Cardiac fibroblast (primary cell): ENCODE data around the gene COG7.

ENCODE experiments used
- DNase-seq, 2 donors: peaks; one replicate each; pipeline versions ENCODE4 v3.0.0 to v3.0.0-alpha.2; 2010; ENCODE audit warnings: low read depth in 2 of 2
- H3K4me3 ChIP-seq, 2 donors: replicated peaks in 1 of 2; 1 replicate in 1 of 2; 2 replicates in 1 of 2; pipeline ENCODE4 v1.5.1; 2011; ENCODE audit warnings: low read depth in 2 of 2, low read length in 2 of 2, mild to moderate bottlenecking in 2 of 2, moderate library complexity in 1 of 2
- TF ChIP-seq, protein P1 (sequence below): IDR thresholded peaks from one replicate; pipeline ENCODE4 v1.5.1; 2011; ENCODE audit warnings: low read depth, mild to moderate bottlenecking, low read length, inconsistent platforms

COG7 gene

GRCh38 chr16:23498863-23499262 is 45.9 kb upstream of the COG7 start:
- TF ChIP-seq, protein P1, sequence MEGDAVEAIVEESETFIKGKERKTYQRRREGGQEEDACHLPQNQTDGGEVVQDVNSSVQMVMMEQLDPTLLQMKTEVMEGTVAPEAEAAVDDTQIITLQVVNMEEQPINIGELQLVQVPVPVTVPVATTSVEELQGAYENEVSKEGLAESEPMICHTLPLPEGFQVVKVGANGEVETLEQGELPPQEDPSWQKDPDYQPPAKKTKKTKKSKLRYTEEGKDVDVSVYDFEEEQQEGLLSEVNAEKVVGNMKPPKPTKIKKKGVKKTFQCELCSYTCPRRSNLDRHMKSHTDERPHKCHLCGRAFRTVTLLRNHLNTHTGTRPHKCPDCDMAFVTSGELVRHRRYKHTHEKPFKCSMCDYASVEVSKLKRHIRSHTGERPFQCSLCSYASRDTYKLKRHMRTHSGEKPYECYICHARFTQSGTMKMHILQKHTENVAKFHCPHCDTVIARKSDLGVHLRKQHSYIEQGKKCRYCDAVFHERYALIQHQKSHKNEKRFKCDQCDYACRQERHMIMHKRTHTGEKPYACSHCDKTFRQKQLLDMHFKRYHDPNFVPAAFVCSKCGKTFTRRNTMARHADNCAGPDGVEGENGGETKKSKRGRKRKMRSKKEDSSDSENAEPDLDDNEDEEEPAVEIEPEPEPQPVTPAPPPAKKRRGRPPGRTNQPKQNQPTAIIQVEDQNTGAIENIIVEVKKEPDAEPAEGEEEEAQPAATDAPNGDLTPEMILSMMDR: no peak
- no peak for DNase-seq
- H3K4me3 ChIP-seq: no peak overlapping the region

DNA sequence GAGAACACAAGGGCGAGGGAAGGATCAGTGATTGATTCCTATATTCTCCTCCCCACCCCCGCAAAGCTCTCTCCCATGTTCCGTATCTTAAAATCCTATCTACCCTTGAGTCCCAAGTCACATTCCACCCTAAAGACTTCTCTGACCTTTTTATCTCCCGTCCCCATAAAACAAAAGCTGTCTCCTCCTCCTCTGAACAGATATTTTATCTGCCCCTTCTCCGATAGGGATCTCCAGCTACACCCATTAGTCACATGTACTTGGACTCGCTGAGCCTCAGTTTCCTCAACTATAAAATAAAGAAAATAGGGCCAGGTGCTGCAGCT is 44.5 kb upstream of the COG7 start:
- TF ChIP-seq, protein P1: no peak
- no peak overlapping the region for H3K4me3 ChIP-seq
- no peak for DNase-seq

DNA sequence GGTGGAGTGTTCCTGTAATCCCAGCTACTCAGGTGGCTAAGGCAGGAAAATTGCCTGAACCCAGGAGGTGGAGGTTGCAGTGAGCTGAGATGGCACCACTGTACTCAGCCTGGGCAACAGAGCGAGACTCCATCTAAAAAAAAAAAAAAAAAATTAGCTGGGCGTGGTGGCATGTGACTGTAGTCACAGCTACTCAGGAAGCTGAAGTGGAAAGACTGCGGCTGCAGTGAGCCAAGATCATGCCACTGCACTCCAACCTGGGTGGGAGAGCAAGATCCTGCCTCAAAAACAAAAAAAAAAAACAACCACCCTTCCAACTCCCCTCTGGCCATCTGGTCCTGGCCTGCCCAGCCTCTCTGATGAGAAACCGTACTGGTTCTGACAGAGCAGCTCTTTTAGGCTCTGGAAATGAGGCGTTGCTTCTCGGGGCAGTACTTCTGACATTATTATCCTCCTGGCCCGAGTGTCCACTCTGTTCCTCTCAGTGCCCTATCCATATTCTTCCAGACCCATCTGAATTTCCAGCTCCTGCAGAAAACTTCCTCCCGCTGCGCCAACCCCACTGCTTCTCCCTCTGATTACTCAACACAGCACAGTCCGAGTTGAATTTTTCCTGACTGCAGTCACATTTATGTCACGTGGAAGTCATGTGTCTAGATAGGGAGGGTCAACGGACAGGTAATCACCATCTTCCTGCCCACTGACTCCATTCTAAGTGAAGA is 44.0 kb upstream of the COG7 start:
- peak; percentile 63 to 67 for DNase-seq
- TF ChIP-seq, protein P1: no peak
- no peak overlapping the region for H3K4me3 ChIP-seq

DNA sequence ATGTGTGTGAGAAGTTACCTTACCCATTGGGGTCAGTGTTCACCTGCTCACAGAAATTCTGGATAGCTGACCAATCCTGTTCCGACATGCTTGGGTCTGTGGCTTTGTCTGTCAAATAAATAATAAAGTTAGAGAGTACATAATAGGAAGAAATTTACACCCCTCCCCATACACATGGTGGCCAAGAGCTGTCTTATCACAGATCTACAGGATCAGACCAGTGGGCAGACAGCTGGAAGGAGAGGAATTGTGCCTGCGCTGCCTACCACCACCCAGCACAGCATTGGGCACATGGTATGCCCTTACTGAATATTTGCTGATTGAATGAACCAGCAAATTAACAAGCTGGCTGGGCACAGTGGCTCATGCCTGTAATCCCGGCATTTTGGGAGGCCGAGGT is 42.7 kb upstream of the COG7 start:
- TF ChIP-seq, protein P1: no peak
- H3K4me3 ChIP-seq: no peak overlapping the region
- no peak for DNase-seq

- no peak overlapping the region for H3K4me3 ChIP-seq
- TF ChIP-seq, protein P1: no peak
- DNase-seq: no peak
Measured at GRCh38 chr16:23494188-23494587, 41.2 kb upstream of the COG7 start.

- no peak overlapping the region for H3K4me3 ChIP-seq
- TF ChIP-seq, protein P1: no peak
- peak; percentile 16 to 73 for DNase-seq
Measured at GRCh38 chr16:23491490-23492391, 38.8 kb upstream of the COG7 start.
